HUES6 (cell line): ENCODE data around the gene MLXIP.
A peak's percentile ranks its signal among the peaks of the same experiment; 100 is the strongest.

ENCODE experiments used
- H3K27ac ChIP-seq: 2 replicates; pipeline ENCODE4 v1.7.0; 2013; ENCODE audit warnings: low read depth, mild to moderate bottlenecking, low read length, inconsistent platforms
- H3K27me3 ChIP-seq: 2 replicates; pipeline ENCODE4 v1.6.1; 2013; ENCODE audit warnings: low read length; ENCODE audit not compliant: control insufficient read depth, insufficient read depth
- H3K36me3 ChIP-seq: 2 replicates; pipeline ENCODE4 v1.6.1; 2013; ENCODE audit warnings: low read length; ENCODE audit not compliant: control insufficient read depth, insufficient read depth
- H3K4me1 ChIP-seq: 2 replicates; pipeline ENCODE4 v1.6.1; 2013; ENCODE audit warnings: low read length; ENCODE audit not compliant: control insufficient read depth, insufficient read depth
- H3K4me3 ChIP-seq: 2 replicates; pipeline ENCODE4 v1.5.1; 2013; ENCODE audit warnings: low read depth, low read length
- H3K9ac ChIP-seq: one replicate; pipeline ENCODE4 v1.6.1; 2013; ENCODE audit warnings: mild to moderate bottlenecking, low read length
- H3K9me3 ChIP-seq: 2 replicates; pipeline ENCODE4 v1.6.1; 2013; ENCODE audit warnings: low read depth, low read length; ENCODE audit not compliant: control insufficient read depth, insufficient read depth

Gene MLXIP

GRCh38 chr12:122090759-122091515, 12.4 kb downstream of the MLXIP start:
- Histone ChIP-seq H3K36me3 (no peaks in the 10 kb centered on the region), H3K27me3 (no peaks in the 10 kb centered on the region), H3K9me3 (no peaks in the 10 kb centered on the region), H3K9ac (no peak overlapping the region), H3K4me1 (peaks cover 28% of the 10 kb centered on the region; the same call in 1 of the 2 replicates), H3K4me3 (no peak overlapping the region), H3K27ac (no peak overlapping the region)

- Histone ChIP-seq H3K9me3 (no peaks in the 10 kb centered on the region), H3K27me3 (no peaks in the 10 kb centered on the region), H3K4me1 (peaks cover 22% of the 10 kb centered on the region; the same call in 1 of the 2 replicates), H3K9ac (no peak overlapping the region), H3K36me3 (no peaks in the 10 kb centered on the region), H3K27ac (no peak overlapping the region), H3K4me3 (no peak overlapping the region)
Measured at GRCh38 chr12:122093098-122093883, 14.7 kb downstream of the MLXIP start.

GRCh38 chr12:122094137-122094734, 15.7 kb downstream of the MLXIP start:
- H3K9ac ChIP-seq = no peak overlapping the region
- H3K27ac ChIP-seq = no peak overlapping the region
- H3K27me3 ChIP-seq = no peaks in the 10 kb centered on the region
- H3K4me3 ChIP-seq = no peak overlapping the region
- no peaks in the 10 kb centered on the region for H3K9me3 ChIP-seq
- H3K4me1 ChIP-seq = peaks cover 24% of the 10 kb centered on the region
- no peaks in the 10 kb centered on the region for H3K36me3 ChIP-seq

GRCh38 chr12:122094735-122095631, 16.4 kb downstream of the MLXIP start:
- no peak overlapping the region for H3K9ac ChIP-seq
- no peak overlapping the region for H3K27ac ChIP-seq

GRCh38 chr12:122096014-122096413, 17.5 kb downstream of the MLXIP start:
- H3K27me3 ChIP-seq = no peaks in the 10 kb centered on the region

More at GRCh38 chr12:122094735-122095631, 16.4 kb downstream of the MLXIP start:
- Histone ChIP-seq H3K27me3 (no peaks in the 10 kb centered on the region), H3K4me3 (no peak overlapping the region), H3K9me3 (no peaks in the 10 kb centered on the region), H3K36me3 (no peaks in the 10 kb centered on the region), H3K4me1 (peaks cover 28% of the 10 kb centered on the region)

GRCh38 chr12:122096591-122097149, 18.1 kb downstream of the MLXIP start:
- H3K4me1 ChIP-seq = peaks cover 35% of the 10 kb centered on the region
- H3K36me3 ChIP-seq = no peaks in the 10 kb centered on the region
- peaks cover under 1% of the 10 kb centered on the region; the same call in 1 of the 2 replicates for H3K9me3 ChIP-seq
- no peak overlapping the region for H3K4me3 ChIP-seq
- no peaks in the 10 kb centered on the region for H3K27me3 ChIP-seq
- no peak overlapping the region for H3K27ac ChIP-seq
- H3K9ac ChIP-seq = no peak overlapping the region

More at GRCh38 chr12:122096014-122096413, 17.5 kb downstream of the MLXIP start:
- Histone ChIP-seq H3K9me3 (no peaks in the 10 kb centered on the region), H3K36me3 (no peaks in the 10 kb centered on the region), H3K4me3 (no peak overlapping the region), H3K9ac (no peak overlapping the region), H3K4me1 (peaks cover 35% of the 10 kb centered on the region), H3K27ac (no peak overlapping the region)

GRCh38 chr12:122097584-122097926, 19.0 kb downstream of the MLXIP start:
- Histone ChIP-seq H3K9me3 (peaks cover 7% of the 10 kb centered on the region; the same call in 1 of the 2 replicates), H3K36me3 (no peaks in the 10 kb centered on the region), H3K27me3 (no peaks in the 10 kb centered on the region), H3K27ac (no peak overlapping the region; the same call in 1 of the 2 replicates), H3K4me1 (peaks cover 35% of the 10 kb centered on the region), H3K4me3 (no peak overlapping the region), H3K9ac (peak overlapping the region; percentile 30)

GRCh38 chr12:122097927-122098756, 19.6 kb downstream of the MLXIP start:
- Histone ChIP-seq H3K9me3 (peaks cover 7% of the 10 kb centered on the region; the same call in 1 of the 2 replicates), H3K9ac (peak overlapping the region; percentile 30), H3K27ac (no peak overlapping the region; the same call in 1 of the 2 replicates), H3K36me3 (no peaks in the 10 kb centered on the region), H3K4me3 (no peak overlapping the region), H3K27me3 (no peaks in the 10 kb centered on the region), H3K4me1 (peaks cover 35% of the 10 kb centered on the region)

GRCh38 chr12:122099280-122099749, 20.8 kb downstream of the MLXIP start:
- Histone ChIP-seq H3K9me3 (peaks cover 7% of the 10 kb centered on the region; the same call in 1 of the 2 replicates), H3K27ac (no peak overlapping the region), H3K27me3 (no peaks in the 10 kb centered on the region), H3K4me3 (no peak overlapping the region), H3K36me3 (no peaks in the 10 kb centered on the region), H3K9ac (no peak overlapping the region), H3K4me1 (peaks cover 35% of the 10 kb centered on the region)
